WTC11 (cell line): ENCODE results near the gene PTPRH.

Source experiments
- FOXK1 ChIP-seq: sonication (generic); formaldehyde crosslinking; IDR thresholded peaks from 2 replicates; pipeline ENCODE4 v1.8.0; 2022; ENCODE audit warnings: mild to moderate bottlenecking, moderate library complexity, missing genetic modification reagents
- GTF2I ChIP-seq: fragments of 250-450 bp; sonication (Bioruptor Pico); conservative IDR thresholded peaks from 2 replicates; pipeline ENCODE4 v1.4.0; 2021; ENCODE audit warnings: mild to moderate bottlenecking
- IRF2 ChIP-seq: sonication (generic); formaldehyde crosslinking; IDR thresholded peaks from 2 replicates; pipeline ENCODE4 v1.8.0; 2022; ENCODE audit warnings: low read depth, missing genetic modification reagents, borderline replicate concordance
- NR1H2 ChIP-seq: sonication (generic); formaldehyde crosslinking; IDR thresholded peaks from 2 replicates; pipeline ENCODE4 v1.9.0; 2021; ENCODE audit warnings: mild to moderate bottlenecking, moderate library complexity, missing genetic modification reagents
- SMAD4 ChIP-seq: sonication (generic); formaldehyde crosslinking; IDR thresholded peaks from 2 replicates; pipeline ENCODE4 v1.8.0; 2022; ENCODE audit warnings: mild to moderate bottlenecking, missing genetic modification reagents
- TF ChIP-seq, protein P1 (sequence below): fragments of 200-600 bp; IDR thresholded peaks from 2 replicates; pipeline ENCODE4 v1.8.0; 2022; ENCODE audit warnings: antibody characterized with exemption
- TF ChIP-seq, protein P2 (sequence below): sonication (generic); formaldehyde crosslinking; IDR thresholded peaks from 2 replicates; pipeline ENCODE4 v1.8.0; 2023; ENCODE audit warnings: missing genetic modification reagents
- TF ChIP-seq, protein P3 (sequence below): sonication (generic); formaldehyde crosslinking; IDR thresholded peaks from 2 replicates; pipeline ENCODE4 v1.8.0; 2022; ENCODE audit warnings: mild to moderate bottlenecking, missing genetic modification reagents
- TF ChIP-seq, protein P4 (sequence below): sonication (generic); formaldehyde crosslinking; IDR thresholded peaks from 2 replicates; pipeline ENCODE4 v1.8.1; 2023; ENCODE audit warnings: mild to moderate bottlenecking, missing genetic modification reagents
- TF ChIP-seq, protein P5 (sequence below): fragments of 250-450 bp; sonication (Bioruptor Pico); IDR thresholded peaks from 2 replicates; pipeline ENCODE4 v1.9.0; 2021; ENCODE audit warnings: mild to moderate bottlenecking

DNA sequence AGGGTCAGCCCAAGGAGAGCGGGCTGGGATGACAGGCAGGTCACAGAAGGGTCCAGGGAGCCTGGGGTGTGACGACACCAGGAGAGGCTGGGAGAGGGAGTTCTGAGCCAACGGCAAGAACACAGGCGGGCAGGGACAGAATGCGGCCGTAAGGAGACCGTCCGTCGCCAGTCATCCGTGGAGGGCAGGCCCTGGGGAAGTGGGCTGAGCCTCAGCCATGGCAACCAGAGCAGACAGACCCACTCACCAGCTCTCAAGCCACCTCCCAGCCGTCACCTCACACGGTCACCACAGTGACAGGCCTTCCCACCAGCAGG, 22.9 kb upstream of the PTPRH start:
- TF ChIP-seq, protein P1, sequence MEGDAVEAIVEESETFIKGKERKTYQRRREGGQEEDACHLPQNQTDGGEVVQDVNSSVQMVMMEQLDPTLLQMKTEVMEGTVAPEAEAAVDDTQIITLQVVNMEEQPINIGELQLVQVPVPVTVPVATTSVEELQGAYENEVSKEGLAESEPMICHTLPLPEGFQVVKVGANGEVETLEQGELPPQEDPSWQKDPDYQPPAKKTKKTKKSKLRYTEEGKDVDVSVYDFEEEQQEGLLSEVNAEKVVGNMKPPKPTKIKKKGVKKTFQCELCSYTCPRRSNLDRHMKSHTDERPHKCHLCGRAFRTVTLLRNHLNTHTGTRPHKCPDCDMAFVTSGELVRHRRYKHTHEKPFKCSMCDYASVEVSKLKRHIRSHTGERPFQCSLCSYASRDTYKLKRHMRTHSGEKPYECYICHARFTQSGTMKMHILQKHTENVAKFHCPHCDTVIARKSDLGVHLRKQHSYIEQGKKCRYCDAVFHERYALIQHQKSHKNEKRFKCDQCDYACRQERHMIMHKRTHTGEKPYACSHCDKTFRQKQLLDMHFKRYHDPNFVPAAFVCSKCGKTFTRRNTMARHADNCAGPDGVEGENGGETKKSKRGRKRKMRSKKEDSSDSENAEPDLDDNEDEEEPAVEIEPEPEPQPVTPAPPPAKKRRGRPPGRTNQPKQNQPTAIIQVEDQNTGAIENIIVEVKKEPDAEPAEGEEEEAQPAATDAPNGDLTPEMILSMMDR = no peak
- TF ChIP-seq GTF2I (CRISPR knock-in tag) = no peak
- TF ChIP-seq, protein P2, sequence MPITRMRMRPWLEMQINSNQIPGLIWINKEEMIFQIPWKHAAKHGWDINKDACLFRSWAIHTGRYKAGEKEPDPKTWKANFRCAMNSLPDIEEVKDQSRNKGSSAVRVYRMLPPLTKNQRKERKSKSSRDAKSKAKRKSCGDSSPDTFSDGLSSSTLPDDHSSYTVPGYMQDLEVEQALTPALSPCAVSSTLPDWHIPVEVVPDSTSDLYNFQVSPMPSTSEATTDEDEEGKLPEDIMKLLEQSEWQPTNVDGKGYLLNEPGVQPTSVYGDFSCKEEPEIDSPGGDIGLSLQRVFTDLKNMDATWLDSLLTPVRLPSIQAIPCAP = no peak
- TF ChIP-seq, protein P3, sequence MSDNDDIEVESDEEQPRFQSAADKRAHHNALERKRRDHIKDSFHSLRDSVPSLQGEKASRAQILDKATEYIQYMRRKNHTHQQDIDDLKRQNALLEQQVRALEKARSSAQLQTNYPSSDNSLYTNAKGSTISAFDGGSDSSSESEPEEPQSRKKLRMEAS (CRISPR knock-in tag) = no peak
- no peak for TF ChIP-seq IRF2
- TF ChIP-seq, protein P4, sequence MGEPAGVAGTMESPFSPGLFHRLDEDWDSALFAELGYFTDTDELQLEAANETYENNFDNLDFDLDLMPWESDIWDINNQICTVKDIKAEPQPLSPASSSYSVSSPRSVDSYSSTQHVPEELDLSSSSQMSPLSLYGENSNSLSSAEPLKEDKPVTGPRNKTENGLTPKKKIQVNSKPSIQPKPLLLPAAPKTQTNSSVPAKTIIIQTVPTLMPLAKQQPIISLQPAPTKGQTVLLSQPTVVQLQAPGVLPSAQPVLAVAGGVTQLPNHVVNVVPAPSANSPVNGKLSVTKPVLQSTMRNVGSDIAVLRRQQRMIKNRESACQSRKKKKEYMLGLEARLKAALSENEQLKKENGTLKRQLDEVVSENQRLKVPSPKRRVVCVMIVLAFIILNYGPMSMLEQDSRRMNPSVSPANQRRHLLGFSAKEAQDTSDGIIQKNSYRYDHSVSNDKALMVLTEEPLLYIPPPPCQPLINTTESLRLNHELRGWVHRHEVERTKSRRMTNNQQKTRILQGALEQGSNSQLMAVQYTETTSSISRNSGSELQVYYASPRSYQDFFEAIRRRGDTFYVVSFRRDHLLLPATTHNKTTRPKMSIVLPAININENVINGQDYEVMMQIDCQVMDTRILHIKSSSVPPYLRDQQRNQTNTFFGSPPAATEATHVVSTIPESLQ (CRISPR knock-in tag) = no peak
- TF ChIP-seq, protein P5, sequence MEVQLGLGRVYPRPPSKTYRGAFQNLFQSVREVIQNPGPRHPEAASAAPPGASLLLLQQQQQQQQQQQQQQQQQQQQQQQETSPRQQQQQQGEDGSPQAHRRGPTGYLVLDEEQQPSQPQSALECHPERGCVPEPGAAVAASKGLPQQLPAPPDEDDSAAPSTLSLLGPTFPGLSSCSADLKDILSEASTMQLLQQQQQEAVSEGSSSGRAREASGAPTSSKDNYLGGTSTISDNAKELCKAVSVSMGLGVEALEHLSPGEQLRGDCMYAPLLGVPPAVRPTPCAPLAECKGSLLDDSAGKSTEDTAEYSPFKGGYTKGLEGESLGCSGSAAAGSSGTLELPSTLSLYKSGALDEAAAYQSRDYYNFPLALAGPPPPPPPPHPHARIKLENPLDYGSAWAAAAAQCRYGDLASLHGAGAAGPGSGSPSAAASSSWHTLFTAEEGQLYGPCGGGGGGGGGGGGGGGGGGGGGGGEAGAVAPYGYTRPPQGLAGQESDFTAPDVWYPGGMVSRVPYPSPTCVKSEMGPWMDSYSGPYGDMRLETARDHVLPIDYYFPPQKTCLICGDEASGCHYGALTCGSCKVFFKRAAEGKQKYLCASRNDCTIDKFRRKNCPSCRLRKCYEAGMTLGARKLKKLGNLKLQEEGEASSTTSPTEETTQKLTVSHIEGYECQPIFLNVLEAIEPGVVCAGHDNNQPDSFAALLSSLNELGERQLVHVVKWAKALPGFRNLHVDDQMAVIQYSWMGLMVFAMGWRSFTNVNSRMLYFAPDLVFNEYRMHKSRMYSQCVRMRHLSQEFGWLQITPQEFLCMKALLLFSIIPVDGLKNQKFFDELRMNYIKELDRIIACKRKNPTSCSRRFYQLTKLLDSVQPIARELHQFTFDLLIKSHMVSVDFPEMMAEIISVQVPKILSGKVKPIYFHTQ (CRISPR knock-in tag) = no peak
- TF ChIP-seq NR1H2 (CRISPR knock-in tag) = no peak
- no peak for TF ChIP-seq SMAD4
- no peak for TF ChIP-seq FOXK1 (CRISPR knock-in tag)
